Ovary (tissue), 3 donors: ENCODE data around the gene VAV3.

ENCODE experiments used
- CTCF ChIP-seq, 3 donors: fragments of 450-650 bp in 2 of 3; fragments of 200-600 bp in 1 of 3; IDR thresholded peaks; one replicate each; pipeline versions ENCODE4 v1.5.1 to v1.8.0; 2016 to 2022; ENCODE audit warnings: antibody characterized with exemption in 3 of 3, mild to moderate bottlenecking in 1 of 3
- EP300 ChIP-seq: sonication (generic); formaldehyde crosslinking; IDR thresholded peaks from one replicate; pipeline ENCODE4 v1.6.1; 2017; ENCODE audit warnings: antibody characterized with exemption
- POLR2A ChIP-seq: fragments of 450-650 bp; IDR thresholded peaks from one replicate; pipeline ENCODE4 v1.6.1; 2017; ENCODE audit warnings: antibody characterized with exemption, mild to moderate bottlenecking, moderate library complexity
- donor health status: DM: no; HTN: no; CAD: no.

GRCh38 chr1:107575226-107575625 is 389.8 kb downstream of the VAV3 start:
- TF ChIP-seq CTCF (IDR thresholded peaks at IDR 0.05) (no peak), POLR2A (no peak), EP300 (no peak)
